WTC11 (cell line): ENCODE measurements around the gene SLC20A1. TPM values are rescaled to one million over a fixed set of nuclear protein-coding genes. Genes with fewer than 3 reads are reported as not detected.

Experiments
- ATAC-seq: fragments of 200-7000 bp; cut with Tn5 transposase; 2 replicates; pipeline ENCODE4 v1.10.0; 2021; ENCODE audit warnings: mild to moderate bottlenecking, moderate library complexity
- CTCF ChIA-PET: fragments of 300-600 bp; sonication (Branson Sonifier 250); formaldehyde crosslinking; loops from one replicate; lab custom pipeline; 2021; ENCODE audit warnings: antibody characterized with exemption; lab: Charles Lee
- POLR2A ChIA-PET: fragments of 350-600 bp; sonication (Branson Sonifier 250); formaldehyde crosslinking; loops from one replicate; lab custom pipeline; 2021; ENCODE audit warnings: antibody characterized with exemption; lab: Charles Lee
- DNase-seq: peaks from one replicate; pipeline ENCODE4 v3.0.0; 2021; ENCODE audit warnings: low spot score
- H3K27ac Mint-ChIP-seq: 2 replicates; pipeline ENCODE4 v1.8.0; 2021; ENCODE audit warnings: mixed read lengths
- H3K27me3 Mint-ChIP-seq: 2 replicates; pipeline ENCODE4 v1.8.0; 2021; ENCODE audit warnings: low read depth, mild to moderate bottlenecking, moderate library complexity, mixed read lengths
- H3K36me3 Mint-ChIP-seq: 2 replicates; pipeline ENCODE4 v1.8.0; 2021; ENCODE audit warnings: mixed read lengths
- H3K4me1 Mint-ChIP-seq: 2 replicates; pipeline ENCODE4 v1.8.0; 2022; ENCODE audit warnings: mixed read lengths
- H3K4me3 Mint-ChIP-seq: 2 replicates; pipeline ENCODE4 v1.8.0; 2021; ENCODE audit warnings: mild to moderate bottlenecking, moderate library complexity, mixed read lengths
- H3K9me3 Mint-ChIP-seq: 2 replicates; pipeline ENCODE4 v1.8.0; 2021; ENCODE audit warnings: mixed read lengths
- AFF4 ChIP-seq: sonication (generic); formaldehyde crosslinking; IDR thresholded peaks from 2 replicates; pipeline ENCODE4 v1.8.1; 2023; ENCODE audit warnings: mild to moderate bottlenecking, missing genetic modification reagents, borderline replicate concordance
- ATF2 ChIP-seq: sonication (generic); formaldehyde crosslinking; IDR thresholded peaks from 2 replicates; pipeline ENCODE4 v1.8.1; 2022; ENCODE audit warnings: low read depth, missing genetic modification reagents, borderline replicate concordance
- CTCF ChIP-seq: fragments of 200-600 bp; IDR thresholded peaks from 2 replicates; pipeline ENCODE4 v1.8.0; 2022; ENCODE audit warnings: antibody characterized with exemption
- E2F5 ChIP-seq: sonication (generic); formaldehyde crosslinking; IDR thresholded peaks from 2 replicates; pipeline ENCODE4 v1.8.1; 2022; ENCODE audit warnings: mild to moderate bottlenecking, moderate library complexity, missing genetic modification reagents
- EMX1 ChIP-seq: fragments of 250-450 bp; sonication (Bioruptor Pico); IDR thresholded peaks from 2 replicates; pipeline ENCODE4 v1.8.0; 2021; ENCODE audit warnings: mild to moderate bottlenecking
- GRHL2 ChIP-seq: fragments of 250-450 bp; sonication (Bioruptor Pico); IDR thresholded peaks from 2 replicates; pipeline ENCODE4 v1.8.0; 2022; ENCODE audit warnings: mild to moderate bottlenecking, moderate library complexity; ENCODE audit not compliant: insufficient replicate concordance, severe bottlenecking
- GTF2I ChIP-seq: fragments of 250-450 bp; sonication (Bioruptor Pico); conservative IDR thresholded peaks from 2 replicates; pipeline ENCODE4 v1.4.0; 2021; ENCODE audit warnings: mild to moderate bottlenecking
- JAZF1 ChIP-seq: fragments of 250-450 bp; sonication (Bioruptor Pico); IDR thresholded peaks from 2 replicates; pipeline ENCODE4 v1.9.0; 2021; ENCODE audit warnings: moderate library complexity, mild to moderate bottlenecking, inconsistent platforms
- KAT7 ChIP-seq: sonication (generic); formaldehyde crosslinking; IDR thresholded peaks from 2 replicates; pipeline ENCODE4 v1.8.1; 2023; ENCODE audit warnings: missing genetic modification reagents, mild to moderate bottlenecking, borderline replicate concordance
- MLX ChIP-seq: sonication (generic); formaldehyde crosslinking; IDR thresholded peaks from 2 replicates; pipeline ENCODE4 v1.8.1; 2023; ENCODE audit warnings: mild to moderate bottlenecking, missing genetic modification reagents, moderate library complexity
- NFE2L1 ChIP-seq: sonication (generic); formaldehyde crosslinking; IDR thresholded peaks from 2 replicates; pipeline ENCODE4 v1.8.1; 2023; ENCODE audit warnings: missing genetic modification reagents
- NR1H2 ChIP-seq: sonication (generic); formaldehyde crosslinking; IDR thresholded peaks from 2 replicates; pipeline ENCODE4 v1.9.0; 2021; ENCODE audit warnings: mild to moderate bottlenecking, moderate library complexity, missing genetic modification reagents
- NR2C2 ChIP-seq: sonication (generic); formaldehyde crosslinking; IDR thresholded peaks from 2 replicates; pipeline ENCODE4 v1.8.0; 2022; ENCODE audit warnings: mild to moderate bottlenecking, missing genetic modification reagents
- RORB ChIP-seq: fragments of 250-450 bp; sonication (Bioruptor Pico); IDR thresholded peaks from 2 replicates; pipeline ENCODE4 v1.9.0; 2021; ENCODE audit warnings: mild to moderate bottlenecking
- STAT6 ChIP-seq: sonication (generic); formaldehyde crosslinking; conservative IDR thresholded peaks from 2 replicates; pipeline ENCODE4 v1.8.1; 2023; ENCODE audit warnings: mild to moderate bottlenecking, low read depth, missing genetic modification reagents, moderate library complexity
- TCF7 ChIP-seq: sonication (generic); formaldehyde crosslinking; IDR thresholded peaks from 2 replicates; pipeline ENCODE4 v1.8.0; 2022; ENCODE audit warnings: mild to moderate bottlenecking, low read depth, missing genetic modification reagents, moderate library complexity
- ZMAT4 ChIP-seq: fragments of 250-450 bp; sonication (Bioruptor Pico); IDR thresholded peaks from 2 replicates; pipeline ENCODE4 v1.9.0; 2021; ENCODE audit warnings: mild to moderate bottlenecking
- ZNF138 ChIP-seq: sonication (generic); formaldehyde crosslinking; conservative IDR thresholded peaks from 2 replicates; pipeline ENCODE4 v1.8.1; 2022; ENCODE audit warnings: mild to moderate bottlenecking, moderate library complexity, missing genetic modification reagents
- ZNF219 ChIP-seq: sonication (generic); formaldehyde crosslinking; IDR thresholded peaks from 2 replicates; pipeline ENCODE4 v1.8.0; 2023; ENCODE audit warnings: missing genetic modification reagents, mild to moderate bottlenecking, borderline replicate concordance
- ZNF512 ChIP-seq: sonication (generic); formaldehyde crosslinking; IDR thresholded peaks from 2 replicates; pipeline ENCODE4 v1.8.1; 2022; ENCODE audit warnings: missing genetic modification reagents, borderline replicate concordance
- ZNF671 ChIP-seq: fragments of 250-450 bp; sonication (Bioruptor Pico); IDR thresholded peaks from 2 replicates; pipeline ENCODE4 v1.8.0; 2021; ENCODE audit warnings: mild to moderate bottlenecking
- total RNA-seq: library from RNA; stranded (reverse); gene quantifications from 3 replicates; pipeline ENCODE4 v1.2.3, GENCODE V29; 2021

Gene SLC20A1
- total RNA-seq, 1 experiment from 2014 or later, result 59.9 TPM

- TF ChIP-seq GTF2I (no peak), RORB (no peak), ZNF512 (CRISPR knock-in tag) (no peak), JAZF1 (CRISPR knock-in tag) (no peak), MLX (CRISPR knock-in tag) (no peak), STAT6 (no peak), NR2C2 (CRISPR knock-in tag) (no peak), ZNF671 (CRISPR knock-in tag) (no peak), ATF2 (no peak), ZNF138 (CRISPR knock-in tag) (no peak), EMX1 (CRISPR knock-in tag) (no peak)
Observed at GRCh38 chr2:112603731-112604130, 42.0 kb upstream of the SLC20A1 start (continued).

- peaks cover under 1% of the 10 kb centered on the region; the same call in 1 of the 2 replicates for H3K27me3 Mint-ChIP-seq
- ChIA-PET POLR2A (no interaction called here), CTCF (interaction anchor here (0.8 to 2.9 kb wide), 2 partner anchors 40 to 86 kb away, joined by 3 to 11 read pairs; partner anchors contain the start of gene SLC20A1)
- peaks cover 2% of the 10 kb centered on the region; the same call in 1 of the 2 replicates for H3K4me1 Mint-ChIP-seq
- ATAC-seq, result no peak
- H3K36me3 Mint-ChIP-seq, result no peaks in the 10 kb centered on the region
- no peak overlapping the region for H3K4me3 Mint-ChIP-seq
- H3K27ac Mint-ChIP-seq, result no peak overlapping the region
- no peak for DNase-seq
- H3K9me3 Mint-ChIP-seq, result peaks cover 6% of the 10 kb centered on the region
- TF ChIP-seq GTF2I, result no peak
- TF ChIP-seq TCF7 (CRISPR knock-in tag), result no peak
- no peak for TF ChIP-seq E2F5
- no peak for TF ChIP-seq ZNF512 (CRISPR knock-in tag)
- no peak for TF ChIP-seq CTCF
- TF ChIP-seq GRHL2 (CRISPR knock-in tag), result no peak
- TF ChIP-seq NR1H2 (CRISPR knock-in tag), result no peak
- no peak for TF ChIP-seq ZMAT4 (CRISPR knock-in tag)
- TF ChIP-seq AFF4, result no peak
- TF ChIP-seq KAT7 (CRISPR knock-in tag), result no peak
- no peak for TF ChIP-seq ZNF219
- no peak for TF ChIP-seq NFE2L1 (CRISPR knock-in tag)
Observed at GRCh38 chr2:112604952-112605351, 40.8 kb upstream of the SLC20A1 start.
